Measurements from ENCODE around the gene SPR. TPM values are rescaled to one million over a fixed set of nuclear protein-coding genes. Genes with fewer than 3 reads are reported as not detected.

SPR gene
- total and polyA plus RNA-seq, 9 of the 15 experiments (the other 6 are each of a cell fraction or from before 2014, with no cell fraction given): 7.7 to 38.3 (median 26.3) TPM

GRCh38 chr2:72887032-72887739, at the start of gene SPR (continued):
- TF ChIP-seq ZFX (CRISPR knock-in tag; IDR thresholded peaks at IDR 0.05): peak; percentile 30; the same call in 1 of the 2 replicates
- TF ChIP-seq ETV1 (tag; conservative IDR thresholded peaks at IDR 0.05; ENCODE audit: low read depth): no peak
- no peak for TF ChIP-seq IRF9 (tag; IDR thresholded peaks at IDR 0.05)
- peak in 2 of 3 experiments; percentile 14 to 62; a peak in 3 of 6 replicates for TF ChIP-seq CTCF (IDR thresholded peaks at IDR 0.05 in 2 of 3, conservative IDR thresholded peaks at IDR 0.05 in 1 of 3; ENCODE audit: insufficient read depth in 2 of 3, low read depth in 1 of 3, low read length in 3 of 3)
- TF ChIP-seq L3MBTL2 (IDR thresholded peaks at IDR 0.05): peak; percentile 72; the same call in 1 of the 2 replicates
- no peak for TF ChIP-seq ZNF589 (CRISPR knock-in tag; IDR thresholded peaks at IDR 0.05; ENCODE audit: low read depth)
- no peak for TF ChIP-seq MYNN (IDR thresholded peaks at IDR 0.05)
- TF ChIP-seq MYNN (CRISPR knock-in tag; IDR thresholded peaks at IDR 0.05): no peak
- TF ChIP-seq MYC (IDR thresholded peaks at IDR 0.05; ENCODE audit: low read depth, low read length): peak; percentile 60; the same call in 1 of the 2 replicates
- no peak for TF ChIP-seq MYC (CRISPR knock-in tag; IDR thresholded peaks at IDR 0.05; ENCODE audit: borderline replicate concordance, low read depth)
- TF ChIP-seq SAP30 (IDR thresholded peaks at IDR 0.05; ENCODE audit: borderline replicate concordance, insufficient read depth, low read depth, low read length, poor library complexity, severe bottlenecking): peak; percentile 47
- TF ChIP-seq UBTF (IDR thresholded peaks at IDR 0.05; ENCODE audit: borderline replicate concordance in 1 of 2, low read depth in 2 of 2, low read length in 2 of 2): peak in 1 of 2 experiments; percentile 30; a peak in 1 of 4 replicates
- TF ChIP-seq ZBTB17 (CRISPR knock-in tag; IDR thresholded peaks at IDR 0.05): 0 out of 2 replicates have a peak, but pooled peaks have one; percentile 19
- TF ChIP-seq THAP12 (CRISPR knock-in tag; IDR thresholded peaks at IDR 0.05): peak; percentile 16; the same call in 1 of the 2 replicates
- TF ChIP-seq CREM (IDR thresholded peaks at IDR 0.05; ENCODE audit: low read depth): peak; percentile 40; the same call in 1 of the 2 replicates
- TF ChIP-seq CTCFL (IDR thresholded peaks at IDR 0.05; ENCODE audit: borderline replicate concordance, insufficient read depth, low read depth, low read length, poor library complexity, severe bottlenecking): peak; percentile 16

All from K562 (cell line).